GM12892 (cell line): ENCODE results near the gene ATP8B3.

Source experiments
- POLR2A ChIP-seq: IDR thresholded peaks from 2 replicates; pipeline ENCODE4 v1.6.1; 2011; ENCODE audit warnings: low read depth, low read length, control low read depth
- POLR2AphosphoS5 ChIP-seq: IDR thresholded peaks from 2 replicates; pipeline ENCODE4 v1.6.1; 2011; ENCODE audit warnings: low read depth, low read length, control low read depth

DNA sequence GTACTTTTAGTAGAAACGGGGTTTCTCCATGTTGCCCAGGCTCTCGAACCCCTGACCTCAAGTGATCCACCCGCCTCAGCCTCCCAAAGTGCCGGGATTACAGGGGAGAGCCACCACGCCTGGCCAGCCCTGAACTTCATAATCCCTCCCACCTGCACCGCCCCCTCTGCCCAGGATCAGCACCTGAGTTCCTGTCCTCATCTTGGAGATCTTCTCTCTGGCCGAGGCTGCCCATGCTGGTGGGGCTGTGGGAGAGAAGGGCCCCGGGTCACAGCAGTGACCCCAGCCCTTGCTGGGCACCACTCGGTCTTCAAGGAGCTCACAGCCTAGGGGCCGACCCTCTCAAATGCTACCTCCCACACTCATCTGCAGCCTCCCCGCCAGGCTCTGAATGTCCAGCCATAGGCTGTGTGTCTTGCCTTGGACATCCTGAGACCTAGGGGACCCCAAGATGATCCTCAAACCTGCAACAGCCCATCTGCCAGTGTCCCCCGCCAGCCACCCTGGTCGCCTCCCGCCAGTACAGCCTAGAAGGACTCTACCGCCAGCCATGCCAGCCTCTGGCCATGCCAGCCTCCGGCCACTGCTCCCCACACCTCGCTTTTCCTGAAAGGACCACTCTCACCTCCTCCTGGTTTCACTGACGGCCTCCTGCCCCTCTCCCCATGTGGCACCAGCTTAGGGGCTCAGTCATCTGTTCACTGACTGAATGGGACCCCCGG is 1.5 kb downstream of the ATP8B3 start:
- TF ChIP-seq POLR2A = no peak
- no peak for TF ChIP-seq POLR2AphosphoS5
